T-helper 9 cell (primary cell): ENCODE data around the gene UIMC1.
"Not testable (repeated sequence)": the region's sequence is repeated elsewhere in the genome, so short reads cannot be mapped to it uniquely, and the experiment has no call there.

Experiments
- DNase-seq: peaks from one replicate; pipeline ENCODE4 v3.0.0-alpha.2; 2020

Gene UIMC1

GRCh38 chr5:176881816-176882566 lies 124.6 kb downstream of the UIMC1 start:
- DNase-seq = no peak

- DNase-seq = no peak
Measured at GRCh38 chr5:176881021-176881749, 125.4 kb downstream of the UIMC1 start.

- no peak for DNase-seq
Measured at GRCh38 chr5:176880366-176881020, 126.1 kb downstream of the UIMC1 start.

GRCh38 chr5:176879663-176880361 lies 126.8 kb downstream of the UIMC1 start:
- no peak for DNase-seq

GRCh38 chr5:176878906-176879662 lies 127.5 kb downstream of the UIMC1 start:
- no peak for DNase-seq

- no peak for DNase-seq
Measured at GRCh38 chr5:176878463-176878862, 128.1 kb downstream of the UIMC1 start.

- DNase-seq = no peak
Measured at GRCh38 chr5:176877793-176878331, 128.7 kb downstream of the UIMC1 start.

- no peak for DNase-seq
Measured at GRCh38 chr5:176876506-176877431, 129.8 kb downstream of the UIMC1 start.

GRCh38 chr5:176875783-176876505 lies 130.6 kb downstream of the UIMC1 start:
- DNase-seq = no peak

GRCh38 chr5:176875014-176875550 lies 131.5 kb downstream of the UIMC1 start:
- DNase-seq = no peak

- no peak for DNase-seq
Measured at GRCh38 chr5:176874198-176874780, 132.3 kb downstream of the UIMC1 start.

- DNase-seq = no peak
Measured at GRCh38 chr5:176873541-176874172, 132.9 kb downstream of the UIMC1 start.

- not testable (repeated sequence) for DNase-seq
Measured at GRCh38 chr5:176873011-176873410, 133.6 kb downstream of the UIMC1 start.

GRCh38 chr5:176872586-176872985 lies 134.0 kb downstream of the UIMC1 start:
- not testable (repeated sequence) for DNase-seq

GRCh38 chr5:176870644-176871043 lies 135.9 kb downstream of the UIMC1 start:
- not testable (repeated sequence) for DNase-seq

GRCh38 chr5:176870110-176870591 lies 136.4 kb downstream of the UIMC1 start:
- DNase-seq = no peak

- no peak for DNase-seq
Measured at GRCh38 chr5:176869501-176870109, 137.0 kb downstream of the UIMC1 start.

- no peak for DNase-seq
Measured at GRCh38 chr5:176868731-176869130, 137.8 kb downstream of the UIMC1 start.
